ENCODE data around the gene FGF1.

Gene FGF1

GRCh38 chr5:142617416-142618129, 68.3 kb downstream of the FGF1 start:
- H3K4me3 ChIP-seq (ENCODE audit: low read length): no peak overlapping the region
- peaks cover 32% of the 10 kb centered on the region for H3K4me1 ChIP-seq (ENCODE audit: control insufficient read depth, insufficient read depth, low read length)
- no peaks in the 10 kb centered on the region for H3K27me3 ChIP-seq (ENCODE audit: control insufficient read depth, insufficient read depth, low read length)
- peak overlapping the region; percentile 29 for H3K9ac ChIP-seq (ENCODE audit: low read depth, low read length)
- H3K4me2 ChIP-seq (ENCODE audit: low read length): no peak overlapping the region
- H3K36me3 ChIP-seq (ENCODE audit: insufficient read depth, low read length): no peaks in the 10 kb centered on the region
- no peaks in the 10 kb centered on the region for H3K9me3 ChIP-seq (replicated peaks; ENCODE audit: low read length)

GRCh38 chr5:142615948-142616347, 69.9 kb downstream of the FGF1 start:
- Histone ChIP-seq H3K9me3 (replicated peaks; ENCODE audit: low read length) (no peaks in the 10 kb centered on the region), H3K27me3 (ENCODE audit: control insufficient read depth, insufficient read depth, low read length) (no peaks in the 10 kb centered on the region), H3K4me3 (ENCODE audit: low read length) (no peak overlapping the region), H3K36me3 (ENCODE audit: insufficient read depth, low read length) (no peaks in the 10 kb centered on the region), H3K4me2 (ENCODE audit: low read length) (no peak overlapping the region), H3K4me1 (ENCODE audit: control insufficient read depth, insufficient read depth, low read length) (peaks cover 19% of the 10 kb centered on the region), H3K9ac (ENCODE audit: low read depth, low read length) (no peak overlapping the region)

- Histone ChIP-seq H3K36me3 (ENCODE audit: insufficient read depth, low read length) (no peaks in the 10 kb centered on the region), H3K27me3 (ENCODE audit: control insufficient read depth, insufficient read depth, low read length) (no peaks in the 10 kb centered on the region), H3K4me2 (ENCODE audit: low read length) (no peak overlapping the region), H3K4me1 (ENCODE audit: control insufficient read depth, insufficient read depth, low read length) (peaks cover 15% of the 10 kb centered on the region), H3K9me3 (replicated peaks; ENCODE audit: low read length) (no peaks in the 10 kb centered on the region), H3K9ac (ENCODE audit: low read depth, low read length) (no peak overlapping the region), H3K4me3 (ENCODE audit: low read length) (no peak overlapping the region)
Observed at GRCh38 chr5:142614054-142614453, 71.8 kb downstream of the FGF1 start.

- Histone ChIP-seq H3K9ac (ENCODE audit: low read depth, low read length) (no peak overlapping the region), H3K4me2 (ENCODE audit: low read length) (no peak overlapping the region), H3K27me3 (ENCODE audit: control insufficient read depth, insufficient read depth, low read length) (no peaks in the 10 kb centered on the region), H3K4me3 (ENCODE audit: low read length) (no peak overlapping the region), H3K9me3 (replicated peaks; ENCODE audit: low read length) (no peaks in the 10 kb centered on the region), H3K4me1 (ENCODE audit: control insufficient read depth, insufficient read depth, low read length) (peaks cover 10% of the 10 kb centered on the region), H3K36me3 (ENCODE audit: insufficient read depth, low read length) (no peaks in the 10 kb centered on the region)
Observed at GRCh38 chr5:142613271-142613671, 72.6 kb downstream of the FGF1 start.

- H3K9me3 ChIP-seq (replicated peaks; ENCODE audit: low read length): no peaks in the 10 kb centered on the region
- no peaks in the 10 kb centered on the region for H3K36me3 ChIP-seq (ENCODE audit: insufficient read depth, low read length)
- peaks cover 4% of the 10 kb centered on the region for H3K4me1 ChIP-seq (ENCODE audit: control insufficient read depth, insufficient read depth, low read length)
- H3K9ac ChIP-seq (ENCODE audit: low read depth, low read length): no peak overlapping the region
- no peak overlapping the region for H3K4me2 ChIP-seq (ENCODE audit: low read length)
- H3K4me3 ChIP-seq (ENCODE audit: low read length): no peak overlapping the region
- no peaks in the 10 kb centered on the region for H3K27me3 ChIP-seq (ENCODE audit: control insufficient read depth, insufficient read depth, low read length)
Observed at GRCh38 chr5:142612494-142613270, 73.2 kb downstream of the FGF1 start.

- H3K9me3 ChIP-seq (replicated peaks; ENCODE audit: low read length): no peaks in the 10 kb centered on the region
- H3K4me3 ChIP-seq (ENCODE audit: low read length): no peak overlapping the region
- no peaks in the 10 kb centered on the region for H3K27me3 ChIP-seq (ENCODE audit: control insufficient read depth, insufficient read depth, low read length)
- no peaks in the 10 kb centered on the region for H3K4me1 ChIP-seq (ENCODE audit: control insufficient read depth, insufficient read depth, low read length)
- H3K36me3 ChIP-seq (ENCODE audit: insufficient read depth, low read length): no peaks in the 10 kb centered on the region
- H3K9ac ChIP-seq (ENCODE audit: low read depth, low read length): no peak overlapping the region
- H3K4me2 ChIP-seq (ENCODE audit: low read length): no peak overlapping the region
Observed at GRCh38 chr5:142611154-142611553, 74.7 kb downstream of the FGF1 start.

- no peaks in the 10 kb centered on the region for H3K9me3 ChIP-seq (replicated peaks; ENCODE audit: low read length)
- no peaks in the 10 kb centered on the region for H3K27me3 ChIP-seq (ENCODE audit: control insufficient read depth, insufficient read depth, low read length)
- H3K4me1 ChIP-seq (ENCODE audit: control insufficient read depth, insufficient read depth, low read length): no peaks in the 10 kb centered on the region
- no peaks in the 10 kb centered on the region for H3K36me3 ChIP-seq (ENCODE audit: insufficient read depth, low read length)
- H3K4me3 ChIP-seq (ENCODE audit: low read length): no peak overlapping the region
- H3K9ac ChIP-seq (ENCODE audit: low read depth, low read length): no peak overlapping the region
- no peak overlapping the region for H3K4me2 ChIP-seq (ENCODE audit: low read length)
Observed at GRCh38 chr5:142610176-142611001, 75.5 kb downstream of the FGF1 start.

GRCh38 chr5:142609142-142609541, 76.7 kb downstream of the FGF1 start:
- H3K9ac ChIP-seq (ENCODE audit: low read depth, low read length): no peak overlapping the region
- no peak overlapping the region for H3K4me2 ChIP-seq (ENCODE audit: low read length)
- no peaks in the 10 kb centered on the region for H3K36me3 ChIP-seq (ENCODE audit: insufficient read depth, low read length)
- H3K4me3 ChIP-seq (ENCODE audit: low read length): no peak overlapping the region
- no peaks in the 10 kb centered on the region for H3K4me1 ChIP-seq (ENCODE audit: control insufficient read depth, insufficient read depth, low read length)
- no peaks in the 10 kb centered on the region for H3K9me3 ChIP-seq (replicated peaks; ENCODE audit: low read length)
- no peaks in the 10 kb centered on the region for H3K27me3 ChIP-seq (ENCODE audit: control insufficient read depth, insufficient read depth, low read length)

GRCh38 chr5:142608081-142608480, 77.8 kb downstream of the FGF1 start:
- no peaks in the 10 kb centered on the region for H3K9me3 ChIP-seq (replicated peaks; ENCODE audit: low read length)
- no peaks in the 10 kb centered on the region for H3K27me3 ChIP-seq (ENCODE audit: control insufficient read depth, insufficient read depth, low read length)
- H3K4me2 ChIP-seq (ENCODE audit: low read length): no peak overlapping the region
- no peak overlapping the region for H3K4me3 ChIP-seq (ENCODE audit: low read length)
- no peaks in the 10 kb centered on the region for H3K4me1 ChIP-seq (ENCODE audit: control insufficient read depth, insufficient read depth, low read length)
- H3K36me3 ChIP-seq (ENCODE audit: insufficient read depth, low read length): no peaks in the 10 kb centered on the region
- H3K9ac ChIP-seq (ENCODE audit: low read depth, low read length): no peak overlapping the region

- peaks cover 8% of the 10 kb centered on the region for H3K4me1 ChIP-seq (ENCODE audit: control insufficient read depth, insufficient read depth, low read length)
- H3K36me3 ChIP-seq (ENCODE audit: insufficient read depth, low read length): no peaks in the 10 kb centered on the region
- H3K9me3 ChIP-seq (replicated peaks; ENCODE audit: low read length): no peaks in the 10 kb centered on the region
- H3K4me3 ChIP-seq (ENCODE audit: low read length): no peak overlapping the region
- no peak overlapping the region for H3K4me2 ChIP-seq (ENCODE audit: low read length)
- H3K27me3 ChIP-seq (ENCODE audit: control insufficient read depth, insufficient read depth, low read length): no peaks in the 10 kb centered on the region
- no peak overlapping the region for H3K9ac ChIP-seq (ENCODE audit: low read depth, low read length)
Observed at GRCh38 chr5:142605611-142606010, 80.3 kb downstream of the FGF1 start.

GRCh38 chr5:142602720-142603245, 83.1 kb downstream of the FGF1 start:
- H3K4me2 ChIP-seq (ENCODE audit: low read length): no peak overlapping the region
- H3K27me3 ChIP-seq (ENCODE audit: control insufficient read depth, insufficient read depth, low read length): no peaks in the 10 kb centered on the region
- no peaks in the 10 kb centered on the region for H3K9me3 ChIP-seq (replicated peaks; ENCODE audit: low read length)
- H3K9ac ChIP-seq (ENCODE audit: low read depth, low read length): no peak overlapping the region
- peaks cover 28% of the 10 kb centered on the region for H3K4me1 ChIP-seq (ENCODE audit: control insufficient read depth, insufficient read depth, low read length)
- H3K36me3 ChIP-seq (ENCODE audit: insufficient read depth, low read length): no peaks in the 10 kb centered on the region
- H3K4me3 ChIP-seq (ENCODE audit: low read length): no peak overlapping the region
